ENCODE data around the gene WDFY3. TPM values are rescaled to one million over a fixed set of nuclear protein-coding genes. Genes with fewer than 3 reads are reported as not detected.

Gene WDFY3
- total and polyA plus RNA-seq, 2 of the 13 experiments (the other 11 are each of a cell fraction or from before 2014, with no cell fraction given) = 16.7 to 24.5 TPM

GRCh38 chr4:84680956-84681355 is 285.5 kb downstream of the WDFY3 start:
- in situ Hi-C loops (cut with HindIII; ENCODE audit: extremely low pct_ligation_motif_present, low pct_unique_long_range_greater_than_20kb) = no loop called here
- H3K27ac ChIP-seq (ENCODE audit: extremely low read length, insufficient read depth, low read length) = no peak overlapping the region

More at GRCh38 chr4:84680956-84681355, 285.5 kb downstream of the WDFY3 start:
- no TSS peak for BruUV-seq (replicated peaks)
- no peaks in the 10 kb centered on the region for H3K9me3 ChIP-seq (ENCODE audit: low read length)
- DNase-seq (ENCODE audit: low spot score) (no peak), ATAC-seq (no peak), FAIRE-seq (no peak)
- 0 out of 2 replicates have a peak, but pooled peaks have one; percentile 8 for TF ChIP-seq CREB3 (CRISPR knock-in tag; IDR thresholded peaks at IDR 0.05)
- no peak for TF ChIP-seq DZIP1 (CRISPR knock-in tag; IDR thresholded peaks at IDR 0.05)
- TF ChIP-seq ZNF660 (CRISPR knock-in tag; IDR thresholded peaks at IDR 0.05; ENCODE audit: borderline replicate concordance, low read depth) = no peak
- TF ChIP-seq FOXA3 (CRISPR knock-in tag; IDR thresholded peaks at IDR 0.05) = no peak
- no peak for TF ChIP-seq ZNF652 (CRISPR knock-in tag; IDR thresholded peaks at IDR 0.05; ENCODE audit: borderline replicate concordance, low read depth)
- TF ChIP-seq ZNF253 (CRISPR knock-in tag; IDR thresholded peaks at IDR 0.05; ENCODE audit: borderline replicate concordance) = no peak
- no peak for TF ChIP-seq ARNT (IDR thresholded peaks at IDR 0.05)
- no peak for TF ChIP-seq ZNF432 (CRISPR knock-in tag; IDR thresholded peaks at IDR 0.05; ENCODE audit: borderline replicate concordance)
- peaks cover 24% of the 10 kb centered on the region for H3K4me1 ChIP-seq (ENCODE audit: insufficient read depth, low read length)
- no peaks in the 10 kb centered on the region for H4K20me1 ChIP-seq (ENCODE audit: insufficient read depth, low read length)
- H2AFZ ChIP-seq (ENCODE audit: low read length) = no peak overlapping the region
- ChIA-PET POLR2A (no interaction called here), CTCF (ENCODE audit: low intra/inter-chr PET ratio, low total read pairs) (no interaction called here)
- no peak overlapping the region for H3K9ac ChIP-seq (ENCODE audit: insufficient read depth, low read depth, low read length)
- H3K36me3 ChIP-seq (replicated peaks in 1 of 2; ENCODE audit: control insufficient read depth in 1 of 2, insufficient read depth in 2 of 2, low read length in 2 of 2) = peaks cover 10 to 39% of the 10 kb centered on the region in 2 experiments
- H3K4me3 ChIP-seq (replicated peaks in 1 of 3; ENCODE audit: insufficient read depth in 1 of 3, low read depth in 2 of 3, low read length in 3 of 3) = no peak overlapping the region
- H3K27me3 ChIP-seq (ENCODE audit: control insufficient read depth in 1 of 2, insufficient read depth in 2 of 2, low read length in 2 of 2) = no peaks in the 10 kb centered on the region
- 97% methylated on average over 4 of the region's 4 CpGs for WGBS (ENCODE audit: low lambda C conversion rate)
- intact Hi-C loops (cut with micrococcal nuclease; ENCODE audit: unreplicated experiment) = loop anchor here (5.0 kb wide), 1 partner anchor 99 kb away; the partner anchor contains the start of gene CDS1
- no peak overlapping the region for H3K4me2 ChIP-seq (ENCODE audit: low read depth, low read length)
- no peaks in the 10 kb centered on the region for H3K79me2 ChIP-seq (ENCODE audit: insufficient read depth, low read length)
